Stimulated activated CD8-positive, alpha-beta memory T cell treated with anti-CD3 and anti-CD28 coated beads, Interleukin-7, amount 100 ng/mL, for 4 hours (primary cell): ENCODE data around the gene PEX11B.

Experiments
- DNase-seq, 2 donors: peaks; one replicate each; pipeline ENCODE4 v3.0.0-alpha.2; 2020; ENCODE audit warnings: low read depth in 2 of 2

The PEX11B gene

GRCh38 chr1:145918144-145918991 lies at the start of gene PEX11B:
PEX11B (minus strand) TSS chr1:145918717; CDS start chr1:145918688, 29 bp downstream.
- peak; percentile 85 to 89 for DNase-seq

DNA sequence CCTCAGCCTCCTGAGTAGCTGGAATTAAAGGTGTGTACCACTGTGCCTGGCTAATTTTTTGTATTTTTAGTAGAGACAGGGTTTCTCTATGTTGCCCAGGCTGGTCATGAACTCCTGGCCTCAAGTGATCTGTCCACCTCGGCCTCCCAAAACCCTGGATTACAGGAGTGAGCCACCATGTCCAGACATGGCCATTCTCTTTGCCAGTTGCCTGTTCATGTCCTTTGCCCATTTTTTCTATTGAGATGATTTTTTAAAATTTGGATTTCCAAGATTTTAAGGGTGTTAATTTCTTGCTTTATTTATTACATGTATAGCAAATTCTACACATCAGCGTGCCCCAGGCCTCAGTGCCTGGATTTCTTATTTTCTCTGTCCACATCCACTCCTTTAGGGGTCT lies 48.8 kb upstream of the PEX11B start:
- no peak for DNase-seq

- DNase-seq: no peak
Observed at GRCh38 chr1:145965119-145965744, 46.7 kb upstream of the PEX11B start.

GRCh38 chr1:145964328-145965118 lies 46.0 kb upstream of the PEX11B start, which contains the start of the genes ANKRD34A and POLR3GL:
ANKRD34A (minus strand) TSS chr1:145964575; CDS start chr1:145961759, 2,816 bp downstream.
POLR3GL (plus strand) TSS chr1:145964690; CDS start chr1:145974866, 10,176 bp downstream.
- DNase-seq: peak; percentile 85 to 87

DNA sequence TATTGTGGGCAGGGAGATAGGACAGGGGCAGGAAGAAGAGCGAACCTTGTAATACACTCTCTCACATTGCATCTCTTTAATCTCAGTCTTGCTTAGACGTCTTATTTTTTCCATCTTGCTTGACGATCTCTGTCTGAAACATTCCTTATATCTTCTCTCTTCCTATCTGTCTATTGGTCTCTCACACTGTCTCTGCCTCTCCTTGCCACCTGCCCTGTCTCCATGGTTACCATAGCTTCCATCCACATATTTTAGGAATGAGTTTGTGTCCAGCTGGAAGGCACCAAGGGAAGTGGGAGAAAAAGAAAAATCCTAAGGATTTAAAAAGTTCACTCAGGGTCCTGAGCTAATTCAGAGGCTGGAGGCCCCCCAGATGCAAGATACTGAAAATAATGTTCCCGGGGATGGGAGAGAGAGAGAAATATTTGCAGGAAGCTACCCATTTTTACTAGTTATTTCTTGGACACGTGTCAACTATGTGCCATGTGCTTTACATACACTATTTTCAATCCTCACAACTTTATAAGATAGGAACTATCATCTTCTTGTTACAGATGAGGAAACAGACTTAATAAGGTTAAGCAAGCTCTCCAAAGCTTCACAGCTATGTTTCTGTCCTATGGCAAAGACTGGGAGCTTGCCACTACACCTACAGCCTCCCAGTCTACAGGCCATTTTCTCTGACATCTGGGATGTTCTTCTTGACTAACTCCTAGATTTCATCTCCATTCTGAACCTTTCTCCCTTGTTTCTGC lies 44.9 kb upstream of the PEX11B start:
- DNase-seq: no peak

GRCh38 chr1:145962157-145963102 lies 43.9 kb upstream of the PEX11B start:
- no peak for DNase-seq

DNA sequence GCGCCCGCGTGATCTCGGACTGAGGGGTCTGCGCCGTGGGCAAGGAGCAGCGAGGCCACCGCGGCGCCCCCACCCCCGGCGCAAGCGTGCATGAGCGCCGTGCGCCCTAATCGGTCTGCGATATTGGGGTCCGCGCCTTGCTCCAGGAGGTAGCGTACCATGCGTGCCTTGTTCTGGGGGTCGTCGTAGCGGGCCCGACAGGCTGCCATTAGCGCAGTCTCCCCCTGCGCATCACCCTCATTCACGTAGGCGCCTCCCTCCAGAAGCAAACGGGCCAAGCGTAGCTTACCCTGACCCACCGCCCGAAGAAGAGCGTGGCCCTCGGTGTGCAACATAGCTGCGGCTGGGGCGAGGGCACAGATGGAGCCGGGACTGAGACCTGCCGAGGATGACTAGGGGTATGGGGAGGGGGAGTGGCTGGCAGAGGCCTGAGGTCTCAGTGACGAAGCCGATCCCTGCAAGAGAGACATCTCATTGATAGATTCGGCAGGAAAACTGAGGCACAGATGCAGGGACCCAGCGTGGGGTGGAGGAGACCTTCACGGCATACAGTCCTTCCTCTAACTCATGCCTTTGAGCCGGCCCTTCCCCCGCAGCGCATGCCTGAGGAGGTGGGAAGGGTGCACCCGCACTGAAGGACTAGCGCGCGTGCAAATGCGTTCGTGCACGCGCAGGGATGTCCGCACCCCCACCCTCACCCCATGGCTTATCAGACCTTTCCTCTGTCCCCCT lies 43.1 kb upstream of the PEX11B start:
- DNase-seq: no peak

DNA sequence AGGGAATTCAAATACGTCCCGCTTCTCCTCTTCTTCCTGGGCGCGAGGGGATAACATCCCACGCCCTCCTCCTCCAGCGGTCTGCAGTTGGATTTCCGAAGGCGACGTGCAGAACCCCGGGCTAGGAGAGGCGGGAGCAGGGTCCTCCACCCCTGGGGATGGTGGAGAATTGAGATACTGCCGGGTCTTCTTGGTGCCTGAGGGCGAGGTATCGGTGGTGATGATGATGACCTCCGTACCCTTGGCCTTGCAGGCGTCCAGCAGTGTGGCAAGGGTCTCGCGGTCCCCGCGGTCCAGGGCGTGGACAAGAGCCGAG lies 42.5 kb upstream of the PEX11B start:
- no peak for DNase-seq

- DNase-seq: peak in 1 of 2 donors; percentile 43
Observed at GRCh38 chr1:145960468-145961108, 42.1 kb upstream of the PEX11B start.

- DNase-seq: no peak
Observed at GRCh38 chr1:145959957-145960467, 41.5 kb upstream of the PEX11B start.

- no peak for DNase-seq
Observed at GRCh38 chr1:145959333-145959732, 40.8 kb upstream of the PEX11B start.

- no peak for DNase-seq
Observed at GRCh38 chr1:145958734-145959133, 40.2 kb upstream of the PEX11B start.

- peak; percentile 89 to 91 for DNase-seq
Observed at GRCh38 chr1:145957443-145958319, 39.2 kb upstream of the PEX11B start, which contains the start of gene LIX1L. LIX1L (minus strand) TSS chr1:145958017; CDS start chr1:145957927, 90 bp downstream.

- DNase-seq: no peak
Observed at GRCh38 chr1:145956781-145957442, 38.4 kb upstream of the PEX11B start.

- no peak for DNase-seq
Observed at GRCh38 chr1:145956361-145956760, 37.8 kb upstream of the PEX11B start.

GRCh38 chr1:145955436-145955835 lies 36.9 kb upstream of the PEX11B start:
- DNase-seq: no peak

DNA sequence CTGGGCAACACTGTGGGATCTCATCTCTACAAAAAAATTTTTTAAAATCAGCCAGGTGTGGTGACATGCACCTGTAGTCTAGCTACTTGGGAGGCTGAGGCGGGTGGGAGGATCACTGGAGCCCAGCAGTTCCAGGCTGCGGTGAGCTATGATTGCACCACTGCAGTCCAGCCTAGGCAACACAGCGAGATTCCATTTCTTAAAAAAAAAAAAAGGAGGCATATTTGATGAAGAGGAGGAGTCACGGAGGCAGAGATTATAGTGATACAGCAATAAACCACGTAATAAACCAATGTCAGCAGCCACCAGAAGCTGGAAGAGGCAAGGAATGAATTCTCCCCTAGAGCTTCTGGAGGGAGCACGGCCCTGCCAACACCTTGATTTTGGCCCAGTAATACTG lies 35.3 kb upstream of the PEX11B start:
- DNase-seq: no peak
